ENCODE measurements around the gene DNASE1L1.
"Not testable (repeated sequence)": the region's sequence is repeated elsewhere in the genome, so short reads cannot be mapped to it uniquely, and the experiment has no call there.

The DNASE1L1 gene

DNA sequence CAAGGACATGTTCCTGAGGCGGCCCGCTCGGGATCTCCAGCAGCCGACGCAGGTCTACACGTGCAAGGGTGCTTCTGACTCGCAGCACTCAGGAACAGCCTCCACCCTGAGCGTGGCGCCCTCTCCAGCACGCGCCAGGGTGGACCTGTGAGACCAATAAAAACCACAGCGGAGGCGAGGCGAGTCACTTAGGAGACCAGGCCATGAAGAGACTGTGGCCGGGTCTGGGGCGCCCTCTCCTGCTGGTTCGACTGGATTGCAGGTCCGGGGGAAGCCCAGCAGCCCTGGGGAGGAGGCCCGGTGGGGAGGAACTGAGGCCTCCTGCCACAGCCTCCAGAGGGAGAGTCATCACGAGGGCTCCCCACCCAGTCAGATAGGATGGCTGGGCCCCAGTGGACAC lies 21.0 kb downstream of the DNASE1L1 start:
- H3K4me3 ChIP-seq (ENCODE audit: low read length in 2 of 2); H3K4me1 ChIP-seq (ENCODE audit: control insufficient read depth in 2 of 2, insufficient read depth in 1 of 2, low read depth in 1 of 2, low read length in 2 of 2); H3K23ac ChIP-seq (ENCODE audit: low read depth, low read length, poor library complexity); H2BK5ac ChIP-seq (ENCODE audit: low read length); H3K4ac ChIP-seq (ENCODE audit: low read length); H3K9me3 ChIP-seq (replicated peaks in 1 of 2; ENCODE audit: control insufficient read depth in 2 of 2, insufficient read depth in 1 of 2, low read depth in 1 of 2, low read length in 2 of 2); H3K4me2 ChIP-seq (ENCODE audit: insufficient read depth, low read length, poor library complexity, severe bottlenecking); H3K14ac ChIP-seq (ENCODE audit: low read length); H3K27me3 ChIP-seq (ENCODE audit: control insufficient read depth in 3 of 3, insufficient read depth in 3 of 3, low read depth in 1 of 3, low read length in 3 of 3); H2BK12ac ChIP-seq (ENCODE audit: low read length); H3K27ac ChIP-seq (replicated peaks; ENCODE audit: low read length); DNase-seq (ENCODE audit: low spot score); H4K8ac ChIP-seq (ENCODE audit: low read depth, low read length); H4K91ac ChIP-seq (ENCODE audit: low read depth, low read length, poor library complexity); H3K18ac ChIP-seq (ENCODE audit: low read length); H3K9ac ChIP-seq (ENCODE audit: low read depth, low read length, poor library complexity); H2AFZ ChIP-seq (ENCODE audit: low read length); H3K79me1 ChIP-seq (ENCODE audit: low read depth, low read length); H3K36me3 ChIP-seq (replicated peaks in 1 of 2; ENCODE audit: control insufficient read depth in 2 of 2, insufficient read depth in 2 of 2, low read length in 2 of 2); H2AK5ac ChIP-seq (ENCODE audit: low read depth, low read length); H2BK120ac ChIP-seq (ENCODE audit: low read depth, low read length); H2BK15ac ChIP-seq (ENCODE audit: low read length): not testable (repeated sequence)
- WGBS, 2 donors (ENCODE audit: extremely low coverage in 2 of 2, insufficient read length in 2 of 2, insufficient replicate concordance in 1 of 2) = no CpG with 5 or more reads among the region's 20 CpGs

GRCh38 chrX:154384284-154384892 lies 24.7 kb downstream of the DNASE1L1 start:
- no peak for DNase-seq (ENCODE audit: low spot score)
- H2BK12ac ChIP-seq (ENCODE audit: low read length) = no peak overlapping the region
- no peak overlapping the region for H2AFZ ChIP-seq (ENCODE audit: low read length)
- no peak overlapping the region for H2BK120ac ChIP-seq (ENCODE audit: low read depth, low read length)
- H3K18ac ChIP-seq (ENCODE audit: low read length) = no peak overlapping the region
- H3K23ac ChIP-seq (ENCODE audit: low read depth, low read length, poor library complexity) = no peak overlapping the region
- no CpG with 5 or more reads among the region's 8 CpGs for WGBS, 2 donors (ENCODE audit: extremely low coverage in 2 of 2, insufficient read length in 2 of 2, insufficient replicate concordance in 1 of 2)
- H3K4me1 ChIP-seq (ENCODE audit: control insufficient read depth in 2 of 2, insufficient read depth in 1 of 2, low read depth in 1 of 2, low read length in 2 of 2) = peaks cover 8 to 14% of the 10 kb centered on the region in 2 donors
- no peaks in the 10 kb centered on the region for H3K27me3 ChIP-seq (ENCODE audit: control insufficient read depth in 3 of 3, insufficient read depth in 3 of 3, low read depth in 1 of 3, low read length in 3 of 3)
- no peaks in the 10 kb centered on the region for H3K9me3 ChIP-seq (replicated peaks in 1 of 2; ENCODE audit: control insufficient read depth in 2 of 2, insufficient read depth in 1 of 2, low read depth in 1 of 2, low read length in 2 of 2)
- no peak overlapping the region for H3K4me2 ChIP-seq (ENCODE audit: insufficient read depth, low read length, poor library complexity, severe bottlenecking)
- no peak overlapping the region for H3K4ac ChIP-seq (ENCODE audit: low read length)
- H3K36me3 ChIP-seq (replicated peaks in 1 of 2; ENCODE audit: control insufficient read depth in 2 of 2, insufficient read depth in 2 of 2, low read length in 2 of 2) = peaks cover 0 to 22% of the 10 kb centered on the region in 2 donors
- no peak overlapping the region for H3K9ac ChIP-seq (ENCODE audit: low read depth, low read length, poor library complexity)
- no peak overlapping the region for H2BK5ac ChIP-seq (ENCODE audit: low read length)
- no peak overlapping the region for H3K27ac ChIP-seq (replicated peaks; ENCODE audit: low read length)
- no peak overlapping the region for H4K91ac ChIP-seq (ENCODE audit: low read depth, low read length, poor library complexity)
- no peaks in the 10 kb centered on the region for H3K79me1 ChIP-seq (ENCODE audit: low read depth, low read length)
- no peak overlapping the region for H2BK15ac ChIP-seq (ENCODE audit: low read length)
- no peak overlapping the region for H2AK5ac ChIP-seq (ENCODE audit: low read depth, low read length)
- no peak overlapping the region for H3K4me3 ChIP-seq (ENCODE audit: low read length in 2 of 2)
- no peak overlapping the region for H3K14ac ChIP-seq (ENCODE audit: low read length)
- no peak overlapping the region for H4K8ac ChIP-seq (ENCODE audit: low read depth, low read length)

GRCh38 chrX:154383359-154384283 lies 25.4 kb downstream of the DNASE1L1 start:
- H3K36me3 ChIP-seq (replicated peaks in 1 of 2; ENCODE audit: control insufficient read depth in 2 of 2, insufficient read depth in 2 of 2, low read length in 2 of 2) = peaks cover 0 to 22% of the 10 kb centered on the region in 2 donors
- WGBS, 2 donors (ENCODE audit: extremely low coverage in 2 of 2, insufficient read length in 2 of 2, insufficient replicate concordance in 1 of 2) = no CpG with 5 or more reads among the region's 14 CpGs
- no peak overlapping the region for H2AFZ ChIP-seq (ENCODE audit: low read length)
- no peak overlapping the region for H3K14ac ChIP-seq (ENCODE audit: low read length)
- H3K9me3 ChIP-seq (replicated peaks in 1 of 2; ENCODE audit: control insufficient read depth in 2 of 2, insufficient read depth in 1 of 2, low read depth in 1 of 2, low read length in 2 of 2) = no peaks in the 10 kb centered on the region
- H3K23ac ChIP-seq (ENCODE audit: low read depth, low read length, poor library complexity) = no peak overlapping the region
- H2BK15ac ChIP-seq (ENCODE audit: low read length) = no peak overlapping the region
- H3K27ac ChIP-seq (replicated peaks; ENCODE audit: low read length) = no peak overlapping the region
- DNase-seq (ENCODE audit: low spot score) = no peak
- no peak overlapping the region for H3K4me2 ChIP-seq (ENCODE audit: insufficient read depth, low read length, poor library complexity, severe bottlenecking)
- no peak overlapping the region for H3K18ac ChIP-seq (ENCODE audit: low read length)
- H2BK12ac ChIP-seq (ENCODE audit: low read length) = no peak overlapping the region
- H3K4ac ChIP-seq (ENCODE audit: low read length) = no peak overlapping the region
- no peak overlapping the region for H2BK5ac ChIP-seq (ENCODE audit: low read length)
- no peaks in the 10 kb centered on the region for H3K27me3 ChIP-seq (ENCODE audit: control insufficient read depth in 3 of 3, insufficient read depth in 3 of 3, low read depth in 1 of 3, low read length in 3 of 3)
- no peak overlapping the region for H4K91ac ChIP-seq (ENCODE audit: low read depth, low read length, poor library complexity)
- H3K9ac ChIP-seq (ENCODE audit: low read depth, low read length, poor library complexity) = no peak overlapping the region
- H3K79me1 ChIP-seq (ENCODE audit: low read depth, low read length) = no peaks in the 10 kb centered on the region
- no peak overlapping the region for H3K4me3 ChIP-seq (ENCODE audit: low read length in 2 of 2)
- no peak overlapping the region for H4K8ac ChIP-seq (ENCODE audit: low read depth, low read length)
- no peak overlapping the region for H2BK120ac ChIP-seq (ENCODE audit: low read depth, low read length)
- H2AK5ac ChIP-seq (ENCODE audit: low read depth, low read length) = no peak overlapping the region
- peaks cover 8 to 14% of the 10 kb centered on the region in 2 donors for H3K4me1 ChIP-seq (ENCODE audit: control insufficient read depth in 2 of 2, insufficient read depth in 1 of 2, low read depth in 1 of 2, low read length in 2 of 2)

DNA sequence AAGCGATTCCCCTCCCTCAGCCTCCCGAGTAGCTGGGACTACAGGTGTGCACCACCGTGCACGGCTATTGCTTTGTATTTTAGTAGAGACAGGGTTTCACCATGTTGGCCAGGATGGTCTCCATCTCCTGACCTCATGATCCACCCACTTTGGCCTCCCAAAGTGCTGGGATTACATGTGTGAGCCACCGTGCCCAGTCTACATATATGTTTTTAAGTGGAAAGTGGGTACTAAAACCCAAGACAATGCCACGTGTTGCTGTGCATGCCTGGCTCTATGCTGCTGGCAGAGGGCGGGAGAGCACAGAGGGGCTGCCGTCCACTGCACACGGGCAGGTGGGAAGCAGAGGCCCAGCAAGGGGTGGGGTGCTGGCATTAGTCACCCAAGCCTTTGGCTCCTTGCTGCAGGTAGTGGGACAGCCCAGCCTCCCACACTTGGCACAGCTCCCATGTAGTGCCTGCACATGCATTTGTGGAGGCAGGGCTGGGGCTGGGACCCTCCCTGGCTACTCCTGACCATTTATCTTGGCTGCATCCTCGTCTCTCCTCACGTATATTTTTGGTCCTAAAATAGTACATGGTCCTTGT lies 26.5 kb downstream of the DNASE1L1 start:
- H2BK12ac ChIP-seq (ENCODE audit: low read length) = no peak overlapping the region
- no peak overlapping the region for H3K27ac ChIP-seq (replicated peaks; ENCODE audit: low read length)
- no peak overlapping the region for H2AK5ac ChIP-seq (ENCODE audit: low read depth, low read length)
- H3K9me3 ChIP-seq (replicated peaks in 1 of 2; ENCODE audit: control insufficient read depth in 2 of 2, insufficient read depth in 1 of 2, low read depth in 1 of 2, low read length in 2 of 2) = no peaks in the 10 kb centered on the region
- WGBS, 2 donors (ENCODE audit: extremely low coverage in 2 of 2, insufficient read length in 2 of 2, insufficient replicate concordance in 1 of 2) = no CpG with 5 or more reads among the region's 11 CpGs
- H3K4me3 ChIP-seq (ENCODE audit: low read length in 2 of 2) = no peak overlapping the region
- H4K8ac ChIP-seq (ENCODE audit: low read depth, low read length) = no peak overlapping the region
- no peak overlapping the region for H3K4ac ChIP-seq (ENCODE audit: low read length)
- H3K23ac ChIP-seq (ENCODE audit: low read depth, low read length, poor library complexity) = no peak overlapping the region
- no peak overlapping the region for H3K14ac ChIP-seq (ENCODE audit: low read length)
- H3K79me1 ChIP-seq (ENCODE audit: low read depth, low read length) = no peaks in the 10 kb centered on the region
- no peak overlapping the region for H2BK5ac ChIP-seq (ENCODE audit: low read length)
- H3K18ac ChIP-seq (ENCODE audit: low read length) = no peak overlapping the region
- no peak overlapping the region for H2AFZ ChIP-seq (ENCODE audit: low read length)
- H3K9ac ChIP-seq (ENCODE audit: low read depth, low read length, poor library complexity) = no peak overlapping the region
- DNase-seq (ENCODE audit: low spot score) = no peak
- no peak overlapping the region for H2BK15ac ChIP-seq (ENCODE audit: low read length)
- H3K27me3 ChIP-seq (ENCODE audit: control insufficient read depth in 3 of 3, insufficient read depth in 3 of 3, low read depth in 1 of 3, low read length in 3 of 3) = no peaks in the 10 kb centered on the region
- peaks cover 0 to 22% of the 10 kb centered on the region in 2 donors for H3K36me3 ChIP-seq (replicated peaks in 1 of 2; ENCODE audit: control insufficient read depth in 2 of 2, insufficient read depth in 2 of 2, low read length in 2 of 2)
- no peak overlapping the region for H2BK120ac ChIP-seq (ENCODE audit: low read depth, low read length)
- H4K91ac ChIP-seq (ENCODE audit: low read depth, low read length, poor library complexity) = no peak overlapping the region
- H3K4me2 ChIP-seq (ENCODE audit: insufficient read depth, low read length, poor library complexity, severe bottlenecking) = no peak overlapping the region
- peaks cover 10 to 18% of the 10 kb centered on the region in 2 donors for H3K4me1 ChIP-seq (ENCODE audit: control insufficient read depth in 2 of 2, insufficient read depth in 1 of 2, low read depth in 1 of 2, low read length in 2 of 2)
